Stimulated activated CD8-positive, alpha-beta memory T cell treated with anti-CD3 and anti-CD28 coated beads, Interleukin-7, amount 100 ng/mL, for 48 hours (primary cell): ENCODE measurements around the gene ESRRB.

ENCODE experiments used
- DNase-seq, 2 donors: peaks; one replicate each; pipeline ENCODE4 v3.0.0-alpha.2; 2020; ENCODE audit warnings: low read depth in 1 of 2; ENCODE audit errors: extremely low read depth in 1 of 2

The ESRRB gene

GRCh38 chr14:76396714-76397187 lies 20.8 kb downstream of the ESRRB start:
- DNase-seq: no peak

GRCh38 chr14:76405627-76406026 lies 29.7 kb downstream of the ESRRB start:
- no peak for DNase-seq

DNA sequence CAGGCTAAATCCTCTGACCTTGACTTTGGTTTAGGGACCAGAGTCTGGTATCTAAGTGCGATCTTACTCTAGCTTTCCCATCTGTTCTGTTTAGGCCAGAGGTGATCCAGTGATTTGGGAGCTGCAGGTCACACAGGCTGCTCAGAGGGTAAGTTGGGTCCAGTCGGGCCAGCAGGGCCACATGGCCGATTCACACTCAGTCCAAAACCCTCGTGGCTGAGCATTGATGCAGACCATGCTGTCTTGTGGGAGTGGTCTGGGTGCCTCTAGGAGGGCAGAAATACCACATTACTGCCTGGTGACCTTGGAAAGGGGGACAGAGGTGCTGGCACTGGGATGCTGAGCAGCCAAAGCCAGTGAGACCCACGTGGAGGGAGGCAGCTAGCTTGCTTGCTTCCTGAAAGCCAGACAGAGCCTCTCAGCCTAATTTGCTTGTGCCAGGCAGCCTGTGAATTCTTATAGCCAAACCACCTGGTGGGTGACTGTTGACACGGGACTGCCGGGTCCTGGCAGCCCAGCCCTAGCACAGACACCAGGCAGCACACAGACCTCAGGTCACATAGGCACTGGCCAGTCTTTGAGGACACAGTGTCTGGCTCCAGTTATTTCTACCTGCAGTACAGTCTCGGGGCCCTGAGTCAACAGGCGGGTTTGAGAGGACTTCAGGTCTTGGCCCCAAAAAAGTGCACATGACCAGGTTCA lies 31.7 kb downstream of the ESRRB start:
- DNase-seq: no peak

- no peak for DNase-seq
Measured at GRCh38 chr14:76408877-76409276, 32.9 kb downstream of the ESRRB start.

- DNase-seq: no peak
Measured at GRCh38 chr14:76412501-76412900, 36.6 kb downstream of the ESRRB start.

DNA sequence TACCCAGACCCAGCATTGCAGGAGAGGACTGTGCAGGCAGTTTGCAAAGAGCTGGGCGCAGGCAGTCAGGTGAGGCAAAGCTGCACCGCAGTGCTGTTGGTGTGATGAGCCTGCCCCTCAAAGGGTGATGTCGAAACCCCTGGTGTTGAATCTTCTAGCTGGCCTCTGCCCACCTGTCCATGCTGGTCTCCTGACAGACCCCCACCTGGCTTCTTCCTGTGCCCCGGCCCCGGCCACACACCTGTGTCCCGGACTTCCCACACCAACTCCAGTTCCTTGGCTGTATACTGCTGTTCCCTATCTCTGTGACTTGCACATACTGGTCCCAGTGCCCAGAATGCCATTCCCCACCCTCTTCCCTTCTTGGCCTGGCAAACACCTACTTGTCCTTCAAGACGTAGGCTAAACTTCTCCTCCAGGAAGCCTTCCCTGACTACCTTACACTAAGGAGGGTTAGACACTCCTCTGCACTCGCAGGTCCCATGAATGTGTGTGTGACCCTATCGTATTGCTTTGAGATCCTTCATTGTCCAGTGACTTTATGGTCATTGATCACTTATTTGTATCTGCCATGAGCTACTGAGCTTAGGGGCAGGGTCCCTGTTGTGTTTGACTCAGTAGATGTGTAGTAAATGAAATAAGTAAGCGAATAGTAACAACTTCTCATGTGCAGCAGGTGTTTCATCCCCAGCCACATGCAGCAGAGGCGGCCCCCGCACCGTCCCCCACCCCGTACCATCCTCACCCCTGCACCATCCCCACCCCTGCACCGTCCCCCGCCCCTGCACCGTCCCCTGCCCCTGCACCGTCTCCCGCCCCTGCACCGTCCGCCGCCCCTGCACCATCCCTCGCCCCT lies 37.4 kb downstream of the ESRRB start:
- DNase-seq: no peak

- no peak for DNase-seq
Measured at GRCh38 chr14:76413962-76414600, 38.1 kb downstream of the ESRRB start.

DNA sequence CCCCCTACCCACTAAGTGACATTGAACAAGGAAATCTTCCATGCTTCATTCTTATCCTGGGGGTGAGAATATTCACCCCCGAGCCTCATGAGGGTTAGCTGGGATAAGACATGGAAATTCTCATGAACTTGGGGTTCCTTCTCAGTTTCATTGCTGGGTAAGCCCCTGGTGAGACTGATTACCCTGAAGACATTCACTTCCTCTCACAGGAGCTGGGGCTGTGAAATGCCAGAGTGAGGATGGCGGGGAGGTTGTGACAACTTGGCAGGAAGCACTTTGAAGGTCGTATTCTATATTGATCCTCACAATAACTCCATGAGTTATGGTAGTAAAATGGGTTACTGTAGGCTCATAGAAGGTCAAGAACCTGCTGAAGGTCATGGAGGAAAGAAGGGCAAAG lies 43.5 kb downstream of the ESRRB start:
- no peak for DNase-seq

DNA sequence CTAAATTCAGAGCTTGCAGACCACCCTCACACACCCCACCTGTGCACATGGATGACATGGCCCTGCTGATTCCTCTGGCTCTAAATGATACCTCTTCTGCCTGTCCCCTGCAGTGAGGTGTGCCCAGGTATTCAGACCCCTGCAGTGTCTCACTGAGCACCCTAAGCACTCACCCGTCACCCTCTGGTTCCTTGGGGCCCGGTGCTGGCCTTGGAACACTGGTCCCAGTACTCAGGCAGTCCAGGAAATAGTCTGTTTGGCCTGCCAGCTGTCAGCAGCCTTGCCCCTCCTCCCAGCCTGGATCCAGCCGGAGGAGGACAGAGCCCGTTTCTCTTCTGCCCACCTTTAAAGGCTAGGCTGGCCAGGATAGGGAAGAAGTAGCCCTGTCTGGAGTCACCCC lies 44.9 kb downstream of the ESRRB start:
- no peak for DNase-seq

- no peak for DNase-seq
Measured at GRCh38 chr14:76421662-76422061, 45.7 kb downstream of the ESRRB start.

GRCh38 chr14:76422662-76423061 lies 46.7 kb downstream of the ESRRB start:
- no peak for DNase-seq

DNA sequence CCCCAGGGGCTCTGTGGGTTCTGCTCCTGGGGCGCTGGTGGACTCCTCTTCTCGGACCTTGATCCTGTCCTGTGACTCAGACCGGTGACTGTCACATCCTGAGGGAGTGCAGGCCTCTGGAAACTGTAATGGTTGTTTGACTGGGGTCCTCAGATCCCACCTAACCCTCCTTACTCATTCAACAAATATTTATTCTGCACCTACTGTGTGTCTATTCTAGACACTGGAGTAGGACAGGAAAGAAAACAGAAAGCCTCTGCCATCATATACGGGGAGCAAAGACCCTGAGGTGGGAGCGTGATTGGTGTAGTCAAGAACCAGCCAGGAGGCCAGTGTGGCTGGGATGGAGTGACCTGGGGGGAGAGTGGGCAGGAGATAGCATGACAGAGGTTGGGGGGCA lies 47.6 kb downstream of the ESRRB start:
- DNase-seq: no peak

GRCh38 chr14:76424359-76424758 lies 48.4 kb downstream of the ESRRB start:
- DNase-seq: no peak

- no peak for DNase-seq
Measured at GRCh38 chr14:76426161-76426696, 50.3 kb downstream of the ESRRB start.

GRCh38 chr14:76428611-76429010 lies 52.7 kb downstream of the ESRRB start:
- no peak for DNase-seq

GRCh38 chr14:76430017-76430416 lies 54.1 kb downstream of the ESRRB start:
- no peak for DNase-seq

GRCh38 chr14:76430475-76430980 lies 54.6 kb downstream of the ESRRB start:
- no peak for DNase-seq

- DNase-seq: no peak
Measured at GRCh38 chr14:76431538-76431937, 55.6 kb downstream of the ESRRB start.

- DNase-seq: no peak
Measured at GRCh38 chr14:76432827-76433752, 57.2 kb downstream of the ESRRB start.

DNA sequence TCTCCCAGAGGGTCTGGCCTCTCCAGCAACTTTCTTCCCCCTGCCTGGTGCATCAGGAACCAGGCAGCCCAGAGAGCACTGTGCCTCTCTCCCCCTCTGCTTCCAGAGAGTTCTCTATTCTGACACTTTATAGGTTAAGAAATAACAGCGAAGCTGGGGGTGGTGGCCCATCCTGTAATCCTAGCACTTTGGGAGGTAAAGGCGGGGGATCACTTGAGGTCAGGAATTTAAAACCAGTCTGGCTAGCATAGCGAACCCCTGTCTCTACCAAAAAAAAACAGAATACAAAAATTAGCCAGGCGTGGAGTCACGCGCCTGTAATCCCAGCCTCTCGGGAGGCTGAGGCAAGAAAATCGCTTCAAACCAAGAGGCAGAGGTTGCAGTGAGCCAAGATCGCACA lies 58.3 kb downstream of the ESRRB start:
- DNase-seq: no peak
